Fibroblast of lung (primary cell): ENCODE measurements around the gene SRCAP. TPM values are rescaled to one million over a fixed set of nuclear protein-coding genes. Genes with fewer than 3 reads are reported as not detected.

Experiments
- DNase-seq, 2 donors: peaks; one replicate each; pipeline versions ENCODE4 v3.0.0 to v3.0.0-alpha.2; 2010; ENCODE audit warnings: low read depth in 2 of 2
- H2AFZ ChIP-seq: 2 replicates; pipeline ENCODE4 v1.5.1; 2012; ENCODE audit warnings: low read length, control low read depth, inconsistent platforms
- H3K27ac ChIP-seq: 2 replicates; pipeline ENCODE4 v1.5.1; 2011; ENCODE audit warnings: low read length, control low read depth; ENCODE audit not compliant: insufficient read depth
- H3K27me3 ChIP-seq: 2 replicates; pipeline ENCODE4 v1.5.1; 2011; ENCODE audit warnings: mild to moderate bottlenecking, low read length; ENCODE audit not compliant: control insufficient read depth, insufficient read depth
- H3K36me3 ChIP-seq: 2 replicates; pipeline ENCODE4 v1.5.1; 2011; ENCODE audit warnings: low read length; ENCODE audit not compliant: control insufficient read depth, insufficient read depth
- H3K4me1 ChIP-seq: 2 replicates; pipeline ENCODE4 v1.5.1; 2011; ENCODE audit warnings: low read length; ENCODE audit not compliant: control insufficient read depth, insufficient read depth; ENCODE audit errors: extremely low read depth
- H3K4me2 ChIP-seq: 2 replicates; pipeline ENCODE4 v1.5.1; 2011; ENCODE audit warnings: low read length, control low read depth; ENCODE audit not compliant: insufficient read depth; ENCODE audit errors: extremely low read depth
- H3K4me3 ChIP-seq, 4 experiments: fragments of 200-600 bp in 1 of 4; sonication (generic) in 1 of 4; replicated peaks in 1 of 4; 2 replicates each; pipeline ENCODE4 v1.5.1; 2011 to 2016; ENCODE audit warnings: low read length in 4 of 4, low read depth in 3 of 4, mild to moderate bottlenecking in 3 of 4, control low read depth in 2 of 4, inconsistent platforms in 1 of 4, mixed read lengths in 1 of 4; ENCODE audit not compliant: insufficient read depth in 1 of 4; ENCODE audit errors: control extremely low read depth in 1 of 4
- H3K79me2 ChIP-seq: 2 replicates; pipeline ENCODE4 v1.5.1; 2012; ENCODE audit warnings: mild to moderate bottlenecking, low read length, inconsistent platforms; ENCODE audit not compliant: control insufficient read depth, insufficient read depth
- H3K9ac ChIP-seq: 2 replicates; pipeline ENCODE4 v1.5.1; 2011; ENCODE audit warnings: mild to moderate bottlenecking, low read length, control low read depth; ENCODE audit not compliant: insufficient read depth
- H3K9me3 ChIP-seq: 2 replicates; pipeline ENCODE4 v1.5.1; 2012; ENCODE audit warnings: low read depth, low read length; ENCODE audit not compliant: control insufficient read depth, insufficient read depth
- H4K20me1 ChIP-seq: 2 replicates; pipeline ENCODE4 v1.5.1; 2011; ENCODE audit warnings: low read length; ENCODE audit not compliant: control insufficient read depth, insufficient read depth; ENCODE audit errors: extremely low read depth
- EZH2 ChIP-seq: IDR thresholded peaks from 2 replicates; pipeline ENCODE4 v1.5.1; 2012; ENCODE audit warnings: low read length, control low read depth, mild to moderate bottlenecking; ENCODE audit errors: missing control alignments
- polyA plus RNA-seq, 2 donors: library from polyadenylated mRNA; depleted of rRNA in 1 of 2; stranded (reverse) in 1 of 2; unstranded in 1 of 2; fragments of >200 nt; gene quantifications; 2 replicates each; pipeline ENCODE4 v1.2.1, GENCODE V29; 2011 to 2012; ENCODE audit warnings: missing spikeins in 1 of 2
- total RNA-seq: library from RNA; depleted of rRNA; stranded (reverse); fragments of >200 nt; gene quantifications from 2 replicates; pipeline ENCODE4 v1.2.1, GENCODE V29; 2014
- TF ChIP-seq, protein P1 (sequence below), 2 donors: IDR thresholded peaks in 1 of 2; conservative IDR thresholded peaks in 1 of 2; 1 replicate in 1 of 2; 2 replicates in 1 of 2; pipeline ENCODE4 v1.5.1; 2011 to 2012; ENCODE audit warnings: low read length in 2 of 2, control low read depth in 1 of 2, inconsistent platforms in 1 of 2, low read depth in 1 of 2, mild to moderate bottlenecking in 1 of 2

SRCAP gene
- total and polyA plus RNA-seq, 2 donors (not counting 1 experiment from before 2014, with no cell fraction given): 3.5 to 14.2 TPM

GRCh38 chr16:30747331-30747730, 48.4 kb downstream of the SRCAP start:
- peak overlapping the region in 3 of 4 experiments; percentile 55 to 64 (median 61) for H3K4me3 ChIP-seq
- H3K4me2 ChIP-seq: peak overlapping the region; percentile 92
- DNase-seq: peak in 1 of 2 donors; percentile 56
- no peaks in the 10 kb centered on the region for H3K27me3 ChIP-seq
- peak overlapping the region; percentile 87 for H3K27ac ChIP-seq
- H3K9me3 ChIP-seq: no peaks in the 10 kb centered on the region
- H2AFZ ChIP-seq: peak overlapping the region; percentile 91
- H3K4me1 ChIP-seq: peaks cover 7% of the 10 kb centered on the region
- H4K20me1 ChIP-seq: no peaks in the 10 kb centered on the region
- H3K9ac ChIP-seq: peak overlapping the region; percentile 53
- peaks cover 16% of the 10 kb centered on the region for H3K36me3 ChIP-seq
- TF ChIP-seq, protein P1, sequence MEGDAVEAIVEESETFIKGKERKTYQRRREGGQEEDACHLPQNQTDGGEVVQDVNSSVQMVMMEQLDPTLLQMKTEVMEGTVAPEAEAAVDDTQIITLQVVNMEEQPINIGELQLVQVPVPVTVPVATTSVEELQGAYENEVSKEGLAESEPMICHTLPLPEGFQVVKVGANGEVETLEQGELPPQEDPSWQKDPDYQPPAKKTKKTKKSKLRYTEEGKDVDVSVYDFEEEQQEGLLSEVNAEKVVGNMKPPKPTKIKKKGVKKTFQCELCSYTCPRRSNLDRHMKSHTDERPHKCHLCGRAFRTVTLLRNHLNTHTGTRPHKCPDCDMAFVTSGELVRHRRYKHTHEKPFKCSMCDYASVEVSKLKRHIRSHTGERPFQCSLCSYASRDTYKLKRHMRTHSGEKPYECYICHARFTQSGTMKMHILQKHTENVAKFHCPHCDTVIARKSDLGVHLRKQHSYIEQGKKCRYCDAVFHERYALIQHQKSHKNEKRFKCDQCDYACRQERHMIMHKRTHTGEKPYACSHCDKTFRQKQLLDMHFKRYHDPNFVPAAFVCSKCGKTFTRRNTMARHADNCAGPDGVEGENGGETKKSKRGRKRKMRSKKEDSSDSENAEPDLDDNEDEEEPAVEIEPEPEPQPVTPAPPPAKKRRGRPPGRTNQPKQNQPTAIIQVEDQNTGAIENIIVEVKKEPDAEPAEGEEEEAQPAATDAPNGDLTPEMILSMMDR (conservative IDR thresholded peaks at IDR 0.05 in 1 of 2, IDR thresholded peaks at IDR 0.05 in 1 of 2; ENCODE audit: low read depth in 1 of 2, low read length in 2 of 2): no peak
- no peak for TF ChIP-seq EZH2
- H3K79me2 ChIP-seq: peaks cover 16% of the 10 kb centered on the region

DNA sequence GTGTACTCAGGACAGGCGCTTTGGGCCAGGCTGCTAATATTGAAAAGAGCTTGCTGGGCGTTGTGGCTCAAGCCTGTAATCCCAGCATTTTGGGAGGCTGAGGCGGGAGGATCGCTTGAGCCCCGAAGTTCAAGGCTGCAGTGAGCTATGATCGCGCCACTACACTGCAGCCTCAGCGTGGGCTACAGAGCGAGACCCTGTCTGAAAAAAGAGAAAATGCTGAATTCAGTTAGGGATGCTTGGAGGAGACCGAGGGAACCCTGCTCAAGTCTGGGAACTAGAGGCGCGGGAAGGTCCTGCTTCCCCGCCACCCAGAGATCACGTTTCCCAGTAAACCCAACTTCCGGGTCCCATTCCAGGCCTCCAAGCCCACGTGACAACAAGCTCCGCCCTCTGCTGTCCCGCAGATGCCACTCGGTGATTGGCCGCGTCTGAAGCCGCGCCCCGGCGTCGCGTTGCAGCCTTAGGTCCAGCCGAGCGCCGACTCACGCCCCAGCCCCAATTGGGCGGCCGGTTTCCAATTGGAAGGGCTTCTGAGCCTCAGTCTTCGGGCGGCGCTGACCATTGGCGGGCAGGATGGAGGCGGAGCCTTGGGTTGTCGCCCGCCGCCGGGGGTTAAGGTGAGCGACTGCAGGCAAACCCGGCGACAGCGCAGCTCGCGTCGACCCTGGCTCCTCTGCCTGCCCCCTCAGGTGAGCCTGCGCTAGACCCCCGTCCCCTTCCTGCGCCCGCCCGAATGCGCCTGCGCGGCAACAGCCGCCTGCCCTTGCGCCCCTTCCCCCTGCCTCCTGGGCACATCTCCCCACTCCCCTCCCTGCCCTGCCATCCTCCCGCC, 49.0 kb downstream of the SRCAP start, which contains the start of gene PHKG2:
PHKG2 (plus strand) TSS at position 627 of the 835 bp plus-strand sequence. CDS start 396 bp downstream, outside the sequence.
- peaks cover 7% of the 10 kb centered on the region for H3K4me1 ChIP-seq
- peak within 1 kb of the TSS; percentile 72 for H3K9ac ChIP-seq
- no peak for TF ChIP-seq EZH2
- TF ChIP-seq, protein P1 (conservative IDR thresholded peaks at IDR 0.05 in 1 of 2, IDR thresholded peaks at IDR 0.05 in 1 of 2; ENCODE audit: low read depth in 1 of 2, low read length in 2 of 2): no peak
- H3K79me2 ChIP-seq: peaks cover 16% of the 10 kb centered on the region
- no peaks in the 10 kb centered on the region for H3K9me3 ChIP-seq
- H3K4me2 ChIP-seq: peak within 1 kb of the TSS; percentile 92
- H2AFZ ChIP-seq: peak within 1 kb of the TSS; percentile 91
- H3K27ac ChIP-seq: peak within 1 kb of the TSS; percentile 87
- no peaks in the 10 kb centered on the region for H3K27me3 ChIP-seq
- DNase-seq: peak; percentile 98
- H3K4me3 ChIP-seq: peak within 1 kb of the TSS; percentile 62 to 75 (median 65)
- H3K36me3 ChIP-seq: peaks cover 15% of the 10 kb centered on the region
- H4K20me1 ChIP-seq: no peaks in the 10 kb centered on the region

DNA sequence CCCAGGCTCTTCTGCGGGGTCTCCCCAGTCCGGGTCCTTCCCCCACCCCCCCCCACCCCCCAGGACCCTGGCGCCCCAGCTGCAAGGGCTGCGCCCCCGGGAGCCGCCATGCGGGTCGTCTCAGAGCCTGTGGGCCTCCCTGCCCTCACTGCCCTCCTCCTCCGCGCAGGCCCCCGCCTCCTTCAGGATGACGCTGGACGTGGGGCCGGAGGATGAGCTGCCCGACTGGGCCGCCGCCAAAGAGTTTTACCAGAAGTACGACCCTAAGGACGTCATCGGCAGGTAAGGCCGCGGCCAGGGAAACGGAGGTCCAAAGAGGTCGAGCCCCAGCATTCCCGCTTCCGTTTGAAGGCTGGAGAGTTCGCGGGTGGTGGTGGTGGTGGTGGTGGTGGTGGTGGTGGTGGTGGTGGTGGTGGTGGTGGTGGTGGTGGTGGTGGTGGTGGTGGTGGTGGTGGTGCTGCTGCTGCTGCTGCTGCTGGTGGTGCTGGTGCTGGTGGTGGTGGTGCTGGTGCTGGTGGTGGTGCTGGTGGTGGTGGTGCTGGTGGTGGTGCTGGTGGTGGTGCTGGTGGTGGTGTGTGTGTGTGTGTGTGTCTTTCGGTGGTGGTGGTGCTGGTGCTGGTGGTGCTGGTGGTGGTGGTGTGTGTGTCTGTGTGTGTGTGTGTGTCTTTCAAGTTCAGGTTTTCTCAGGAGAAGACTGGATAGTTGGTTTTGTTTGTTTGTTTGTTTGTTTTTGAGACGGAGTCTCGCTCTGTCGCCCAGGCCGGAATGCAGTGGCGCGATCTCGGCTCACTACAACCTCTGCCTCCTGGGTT, 49.9 kb downstream of the SRCAP start:
- Histone ChIP-seq H3K9me3 (no peaks in the 10 kb centered on the region), H3K79me2 (peaks cover 16% of the 10 kb centered on the region), H3K9ac (peak overlapping the region; percentile 72), H3K27ac (peak overlapping the region; percentile 61), H3K27me3 (no peaks in the 10 kb centered on the region), H3K4me1 (peaks cover 7% of the 10 kb centered on the region), H2AFZ (no peak overlapping the region), H3K4me3 (peak overlapping the region; percentile 62 to 75 (median 65)), H3K4me2 (peak overlapping the region; percentile 82), H4K20me1 (no peaks in the 10 kb centered on the region), H3K36me3 (peaks cover 15% of the 10 kb centered on the region)
- peak; percentile 23 to 50 for DNase-seq
- TF ChIP-seq, protein P1 (conservative IDR thresholded peaks at IDR 0.05 in 1 of 2, IDR thresholded peaks at IDR 0.05 in 1 of 2; ENCODE audit: low read depth in 1 of 2, low read length in 2 of 2): no peak
- TF ChIP-seq EZH2: no peak
